ENCODE data around the gene SGO2.
"Not testable (repeated sequence)": the region's sequence is repeated elsewhere in the genome, so short reads cannot be mapped to it uniquely, and the experiment has no call there.

SGO2 gene

DNA sequence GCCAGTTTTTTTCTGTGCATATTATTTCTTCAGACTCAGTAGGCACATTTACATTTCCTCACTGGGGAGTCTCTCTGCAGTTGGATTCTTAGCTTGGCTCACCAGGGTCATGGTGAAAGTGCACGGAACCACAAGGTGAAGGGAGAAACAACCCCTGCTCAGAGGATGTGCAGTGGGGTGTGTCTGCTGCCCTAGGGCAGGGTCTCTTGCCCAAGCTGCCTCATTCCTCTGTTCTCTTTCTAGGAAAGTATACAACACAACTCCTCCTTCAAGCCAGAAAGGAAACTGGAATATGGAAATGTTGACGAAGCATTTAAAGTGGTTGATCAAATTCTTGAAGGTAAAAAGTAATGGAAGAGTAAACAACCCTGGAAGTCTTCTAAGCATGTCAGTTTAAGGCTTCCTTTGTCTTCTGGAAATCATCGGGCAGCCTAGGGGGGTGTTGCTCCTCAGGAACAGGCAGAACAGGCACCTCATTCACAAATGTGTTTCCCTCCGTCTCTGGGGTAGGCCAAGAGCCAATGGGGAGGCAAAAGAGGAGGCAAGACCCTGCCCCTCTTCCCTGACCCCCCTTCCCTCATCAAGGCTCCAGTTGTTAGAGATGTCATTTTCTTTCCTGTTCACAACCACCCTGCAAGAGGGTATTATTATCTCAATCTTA is 101.2 kb downstream of the SGO2 start:
- DNase-seq, result no peak
- TF ChIP-seq GATA1 (IDR thresholded peaks at IDR 0.05; ENCODE audit: low read depth, low read length) (no peak), POLR2A (IDR thresholded peaks at IDR 0.05; ENCODE audit: low read length) (no peak)

GRCh38 chr2:200628461-200628860 is 102.5 kb downstream of the SGO2 start:
- DNase-seq, result not testable (repeated sequence)

DNA sequence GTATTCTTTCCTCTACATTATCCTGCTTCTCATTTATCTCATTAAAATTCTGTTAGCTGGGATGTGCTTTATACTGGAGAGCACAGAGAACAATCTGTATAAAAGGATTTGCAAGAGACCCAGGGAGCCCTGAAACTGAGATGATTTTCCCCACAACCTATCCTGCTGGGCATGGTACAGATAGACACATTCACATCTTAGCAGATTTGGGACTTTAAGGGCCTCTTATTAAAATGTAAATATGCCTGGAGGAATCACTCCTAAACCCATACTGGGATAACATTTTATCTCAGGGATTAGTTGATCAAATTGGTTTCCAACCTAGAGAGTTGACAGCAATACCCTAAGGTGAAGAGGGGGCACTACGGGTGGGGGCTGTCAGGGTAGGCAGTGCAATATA is 105.3 kb downstream of the SGO2 start:
- TF ChIP-seq POLR2A (IDR thresholded peaks at IDR 0.05; ENCODE audit: low read length) (no peak), GATA1 (IDR thresholded peaks at IDR 0.05; ENCODE audit: low read depth, low read length) (no peak)

More for the DNA sequence above, 105.3 kb downstream of the SGO2 start:
- DNase-seq, result no peak

Data from erythroblast (primary cell).